ENCODE measurements around the gene CSNK1E.

GRCh38 chr22:38248280-38248679 lies 69.0 kb downstream of the CSNK1E start:
- no peak for TF ChIP-seq POLR2AphosphoS5 (IDR thresholded peaks at IDR 0.05; ENCODE audit: low read depth)
- TF ChIP-seq, protein P1, sequence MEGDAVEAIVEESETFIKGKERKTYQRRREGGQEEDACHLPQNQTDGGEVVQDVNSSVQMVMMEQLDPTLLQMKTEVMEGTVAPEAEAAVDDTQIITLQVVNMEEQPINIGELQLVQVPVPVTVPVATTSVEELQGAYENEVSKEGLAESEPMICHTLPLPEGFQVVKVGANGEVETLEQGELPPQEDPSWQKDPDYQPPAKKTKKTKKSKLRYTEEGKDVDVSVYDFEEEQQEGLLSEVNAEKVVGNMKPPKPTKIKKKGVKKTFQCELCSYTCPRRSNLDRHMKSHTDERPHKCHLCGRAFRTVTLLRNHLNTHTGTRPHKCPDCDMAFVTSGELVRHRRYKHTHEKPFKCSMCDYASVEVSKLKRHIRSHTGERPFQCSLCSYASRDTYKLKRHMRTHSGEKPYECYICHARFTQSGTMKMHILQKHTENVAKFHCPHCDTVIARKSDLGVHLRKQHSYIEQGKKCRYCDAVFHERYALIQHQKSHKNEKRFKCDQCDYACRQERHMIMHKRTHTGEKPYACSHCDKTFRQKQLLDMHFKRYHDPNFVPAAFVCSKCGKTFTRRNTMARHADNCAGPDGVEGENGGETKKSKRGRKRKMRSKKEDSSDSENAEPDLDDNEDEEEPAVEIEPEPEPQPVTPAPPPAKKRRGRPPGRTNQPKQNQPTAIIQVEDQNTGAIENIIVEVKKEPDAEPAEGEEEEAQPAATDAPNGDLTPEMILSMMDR (IDR thresholded peaks at IDR 0.05; ENCODE audit: insufficient read depth, low read length) = no peak
- TF ChIP-seq GABPA (IDR thresholded peaks at IDR 0.05; ENCODE audit: low read depth) = no peak
- TF ChIP-seq SPI1 (IDR thresholded peaks at IDR 0.05; ENCODE audit: borderline replicate concordance, low read depth) = no peak

Measured in HL-60 (cell line).